Small intestine (tissue), 7 donors: ENCODE measurements around the gene COQ8A. TPM values are rescaled to one million over a fixed set of nuclear protein-coding genes. Genes with fewer than 3 reads are reported as not detected.

Experiments used
- DNase-seq, 2 donors: peaks; one replicate each; pipeline versions ENCODE4 v3.0.0 to v3.0.0-alpha.2; 2013
- FAIRE-seq: peaks from 2 replicates; lab custom pipeline; 2012; peaks lifted over from hg19 to GRCh38; lab: Jason Lieb, UNC
- H3K27ac ChIP-seq, 3 donors: one replicate each; pipeline ENCODE4 v1.5.1; 2013; ENCODE audit warnings: low read length in 2 of 3, mild to moderate bottlenecking in 2 of 3, control low read depth in 1 of 3, inconsistent platforms in 1 of 3, low read depth in 1 of 3, moderate library complexity in 1 of 3
- H3K27me3 ChIP-seq, 3 donors: one replicate each; pipeline ENCODE4 v1.6.1; 2013; ENCODE audit warnings: low read length in 3 of 3, inconsistent platforms in 1 of 3; ENCODE audit not compliant: control insufficient read depth in 3 of 3, insufficient read depth in 3 of 3
- H3K36me3 ChIP-seq, 3 donors: one replicate each; pipeline ENCODE4 v1.6.1; 2013; ENCODE audit warnings: low read length in 3 of 3, inconsistent platforms in 1 of 3, low read depth in 1 of 3, mild to moderate bottlenecking in 1 of 3, moderate library complexity in 1 of 3; ENCODE audit not compliant: control insufficient read depth in 3 of 3, insufficient read depth in 2 of 3
- H3K4me1 ChIP-seq, 3 donors: one replicate each; pipeline ENCODE4 v1.6.1; 2013; ENCODE audit warnings: low read length in 2 of 3, inconsistent platforms in 1 of 3, low read depth in 1 of 3, mild to moderate bottlenecking in 1 of 3, moderate library complexity in 1 of 3; ENCODE audit not compliant: control insufficient read depth in 3 of 3, insufficient read depth in 2 of 3
- H3K4me3 ChIP-seq, 3 donors: one replicate each; pipeline ENCODE4 v1.5.1; 2013; ENCODE audit warnings: low read length in 3 of 3, control low read depth in 1 of 3, inconsistent platforms in 1 of 3, low read depth in 1 of 3, mild to moderate bottlenecking in 1 of 3, moderate library complexity in 1 of 3
- H3K9me3 ChIP-seq, 2 donors: one replicate each; pipeline ENCODE4 v1.6.1; 2013; ENCODE audit warnings: low read depth in 1 of 2, low read length in 1 of 2; ENCODE audit not compliant: control insufficient read depth in 2 of 2, insufficient read depth in 1 of 2
- WGBS, 3 donors: extraction: QIAGEN DNeasy Blood & Tissue Kit; methylation state at CpG; one replicate each; pipeline ENCODE4 v1.1.7; 2013; 5-methylcytosine and 5-hydroxymethylcytosine counted together
- polyA plus RNA-seq, 4 donors: library from polyadenylated mRNA; stranded (reverse) in 3 of 4; unstranded in 1 of 4; fragments of 200-250 nt in 3 of 4; fragments of 120-200 nt in 1 of 4; gene quantifications; one replicate each; pipeline versions ENCODE4 v1.2.1 to v1.2.3, GENCODE V29; 2013
- donor health status: healthy with polysubstance abuse.
- donor health status: control.
- donor health status: control.
- donor health status: Bipolar disorder and iron deficiency.
- donor health status: healthy.

COQ8A gene
- polyA plus RNA-seq, 4 donors = 35.7 to 52.6 (median 47.7) TPM

DNA sequence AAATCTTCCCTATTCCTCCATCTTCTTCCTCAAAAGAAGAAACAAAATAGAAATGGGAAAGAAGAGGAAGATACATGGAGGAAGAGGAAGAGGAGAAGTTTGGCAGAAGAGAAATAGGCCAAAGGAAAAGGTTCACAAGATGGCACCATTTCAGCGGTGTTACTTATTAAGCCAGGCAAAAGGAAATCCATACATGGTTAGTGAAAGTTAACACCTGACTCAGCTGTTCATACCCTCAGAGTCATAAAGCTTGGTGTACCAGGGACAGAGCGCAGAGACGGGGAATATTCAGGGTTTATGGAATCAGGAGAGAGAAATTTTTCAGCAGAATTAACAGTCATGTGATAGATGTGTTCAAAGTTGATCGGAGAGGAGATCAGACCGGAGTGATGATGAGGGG, 70.6 kb downstream of the COQ8A start:
- 88 to 93% (median 91%) methylated on average over 5 of the region's 5 CpGs for WGBS, 3 donors
- no peak overlapping the region for H3K27ac ChIP-seq
- no peak overlapping the region for H3K4me3 ChIP-seq
- peaks cover 0 to 11% (median 4%) of the 10 kb centered on the region in 3 donors for H3K36me3 ChIP-seq
- FAIRE-seq = no peak
- DNase-seq = peak; percentile 34 to 36
- peaks cover 0 to 2% of the 10 kb centered on the region in 2 donors for H3K9me3 ChIP-seq
- H3K4me1 ChIP-seq = no peaks in the 10 kb centered on the region
- no peaks in the 10 kb centered on the region for H3K27me3 ChIP-seq

DNA sequence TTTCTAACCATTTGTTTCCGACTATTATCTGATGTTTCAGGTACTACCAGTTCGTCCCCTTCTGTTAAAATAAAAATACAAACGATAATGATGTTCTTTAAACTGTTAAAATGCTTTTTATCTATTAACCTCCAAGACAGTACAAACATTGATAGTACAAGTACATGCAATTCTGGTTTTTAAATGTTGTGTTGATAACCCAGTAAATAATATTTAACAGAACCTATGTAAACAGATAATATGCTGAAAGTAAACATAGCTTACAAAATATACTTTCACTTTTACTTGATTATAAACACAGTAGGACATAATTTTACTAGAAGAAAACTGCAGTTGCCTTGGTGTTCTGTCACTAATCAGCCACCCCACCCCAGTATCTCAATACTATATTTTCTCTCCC, 76.9 kb downstream of the COQ8A start:
- FAIRE-seq (no peak), DNase-seq (peak in 1 of 2 donors; percentile 14)
- peaks cover 0 to 8% of the 10 kb centered on the region in 2 donors for H3K9me3 ChIP-seq
- no peak overlapping the region for H3K27ac ChIP-seq
- no peak overlapping the region for H3K4me3 ChIP-seq
- WGBS, 3 donors = 24 to 62% (median 26%) methylated on average over 3 of the region's 3 CpGs
- no peaks in the 10 kb centered on the region for H3K27me3 ChIP-seq
- H3K4me1 ChIP-seq = no peaks in the 10 kb centered on the region
- H3K36me3 ChIP-seq = peaks cover 0 to 7% (median 0%) of the 10 kb centered on the region in 3 donors

DNA sequence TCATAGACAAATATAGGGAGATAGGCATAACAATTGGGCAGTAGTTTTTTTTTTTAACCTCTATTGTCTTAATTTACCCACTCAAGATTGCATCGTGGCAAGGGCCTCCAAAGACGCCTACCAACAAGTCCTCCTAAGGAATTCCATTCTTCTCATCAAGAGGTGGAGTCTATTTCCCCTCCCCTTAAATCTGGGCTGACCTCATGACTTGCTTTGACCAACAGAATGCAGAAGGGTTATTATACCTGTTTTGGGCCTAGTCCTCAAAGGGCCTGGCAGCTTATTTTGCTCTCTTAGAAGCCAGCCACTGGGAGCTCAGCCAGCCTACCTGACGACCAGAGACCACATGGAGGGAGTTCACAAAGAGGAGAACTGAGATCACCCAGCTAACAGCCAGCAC, 92.3 kb downstream of the COQ8A start:
- no peak for FAIRE-seq
- H3K27ac ChIP-seq = no peak overlapping the region
- H3K4me1 ChIP-seq = no peaks in the 10 kb centered on the region
- H3K27me3 ChIP-seq = no peaks in the 10 kb centered on the region
- DNase-seq = no peak
- no peaks in the 10 kb centered on the region for H3K9me3 ChIP-seq
- WGBS, 3 donors = 79 to 85% (median 80%) methylated on average over 3 of the region's 3 CpGs
- H3K4me3 ChIP-seq = no peak overlapping the region
- peaks cover 0 to 10% (median 8%) of the 10 kb centered on the region in 3 donors for H3K36me3 ChIP-seq

DNA sequence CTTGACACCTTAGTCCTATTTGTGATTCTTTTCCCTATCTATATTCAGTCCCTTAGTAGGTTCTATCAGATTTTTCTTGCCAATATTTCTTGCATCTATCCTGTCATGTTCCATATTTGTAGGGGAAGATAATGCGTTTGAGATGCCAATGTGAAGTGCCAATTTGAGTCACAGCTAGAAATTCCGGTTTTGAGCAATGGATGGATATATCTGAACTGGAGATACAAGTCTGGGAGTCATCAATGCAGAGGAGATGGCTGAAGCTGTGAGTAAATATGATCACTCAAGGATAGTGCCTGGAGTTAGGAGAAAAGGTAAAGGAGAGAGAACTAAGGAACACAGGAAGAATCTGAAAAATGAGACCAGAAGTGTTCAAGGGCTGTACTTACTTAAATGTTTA, 93.8 kb downstream of the COQ8A start:
- FAIRE-seq = no peak
- no peak for DNase-seq
- Histone ChIP-seq H3K36me3 (peaks cover 0 to 8% (median 4%) of the 10 kb centered on the region in 3 donors), H3K9me3 (no peaks in the 10 kb centered on the region), H3K4me1 (no peaks in the 10 kb centered on the region), H3K4me3 (no peak overlapping the region), H3K27me3 (no peaks in the 10 kb centered on the region), H3K27ac (no peak overlapping the region)
- 71 to 94% (median 92%) methylated on average over 2 of the region's 2 CpGs for WGBS, 3 donors

DNA sequence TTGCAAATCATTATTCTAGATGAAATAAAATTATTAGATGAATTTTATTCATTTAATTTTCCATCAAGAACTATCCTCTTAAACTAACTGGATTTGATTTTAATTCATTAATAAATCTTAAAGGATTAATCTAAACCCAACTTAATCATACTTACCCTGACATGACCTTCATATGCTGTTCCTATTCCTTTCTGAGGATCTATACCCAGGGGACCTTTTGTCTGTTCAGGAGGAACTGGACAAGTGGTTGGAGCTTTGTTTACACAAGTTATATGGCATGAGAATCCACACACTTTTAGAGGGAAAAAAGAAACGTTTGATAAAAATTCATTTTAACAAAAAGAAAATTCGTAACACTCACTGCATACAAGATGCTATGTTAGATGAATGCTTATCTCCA, 95.2 kb downstream of the COQ8A start:
- H3K27ac ChIP-seq = no peak overlapping the region
- H3K9me3 ChIP-seq = no peaks in the 10 kb centered on the region
- no peaks in the 10 kb centered on the region for H3K27me3 ChIP-seq
- no peak overlapping the region for H3K4me3 ChIP-seq
- 67 to 73% (median 70%) methylated on average over 2 of the region's 2 CpGs for WGBS, 3 donors
- FAIRE-seq = peak; percentile 19
- no peak for DNase-seq
- H3K36me3 ChIP-seq = peaks cover 0 to 8% (median 3%) of the 10 kb centered on the region in 3 donors
- H3K4me1 ChIP-seq = no peaks in the 10 kb centered on the region

DNA sequence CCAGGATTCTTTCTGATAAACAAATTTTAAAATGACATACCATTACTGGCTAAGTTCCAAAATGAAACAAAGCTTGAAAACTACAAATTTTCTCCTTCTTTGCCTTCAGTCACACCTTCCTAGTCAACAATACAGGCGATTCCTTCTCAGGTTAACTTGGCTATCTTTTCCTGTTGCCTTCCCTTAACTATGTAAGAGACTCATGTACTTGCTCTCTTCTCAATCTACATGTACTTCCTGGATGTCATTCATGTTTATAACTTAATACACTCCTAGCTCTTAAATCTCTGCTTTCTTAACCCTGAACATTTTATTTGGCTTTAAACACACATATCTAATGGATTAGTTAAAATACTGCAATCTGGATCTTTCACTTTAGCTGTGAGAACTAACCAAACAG, 97.0 kb downstream of the COQ8A start:
- Histone ChIP-seq H3K4me3 (no peak overlapping the region), H3K9me3 (no peaks in the 10 kb centered on the region), H3K36me3 (peaks cover 0 to 8% (median 3%) of the 10 kb centered on the region in 3 donors), H3K27ac (no peak overlapping the region), H3K4me1 (no peaks in the 10 kb centered on the region), H3K27me3 (no peaks in the 10 kb centered on the region)
- no peak for FAIRE-seq
- DNase-seq = no peak
- 81 to 91% (median 86%) methylated on average over 1 of the region's 1 CpG for WGBS, 3 donors

Other genes with a start within 250 kb of the COQ8A start
- 1 to 10 TPM; 1.8 to 9.6 (median 5.4) TPM for gene ITPKB, start 201.0 kb upstream of the COQ8A start, polyA plus RNA-seq
- gene PSEN2, start 69.7 kb upstream of the COQ8A start, polyA plus RNA-seq = 10 to 100 TPM; 13.3 to 19.5 (median 18.4) TPM